Measurements from ENCODE around the gene ZNHIT3. TPM values are rescaled to one million over a fixed set of nuclear protein-coding genes. Genes with fewer than 3 reads are reported as not detected.
"Not testable (repeated sequence)": the region's sequence is repeated elsewhere in the genome, so short reads cannot be mapped to it uniquely, and the experiment has no call there.

ZNHIT3 gene
- 35.2 and 35.5 TPM in 2 replicates for total RNA-seq
- long read RNA-seq, transcript ZNHIT3-208 (4 exons, 926 nt) = minor isoform, 5 of 49 reads
- long read RNA-seq, transcript ZNHIT3-204 (5 exons, 951 nt) = major isoform, 32 of 49 reads
- long read RNA-seq, partial matches to known transcripts = 1 of 49 reads
- long read RNA-seq, other reads (novel, unspliced or antisense) = 7 of 49 reads

GRCh38 chr17:36486204-36487194, at the start of gene ZNHIT3:
TSS of gene ZNHIT3 (plus strand) at chr17:36486681. CDS start at chr17:36486700, 19 bp downstream.
- Mint-ChIP-seq H3K9me3 (ENCODE audit: unreplicated experiment) (no peaks in the 10 kb centered on the region), H3K4me1 (ENCODE audit: unreplicated experiment) (peaks cover 28% of the 10 kb centered on the region), H3K36me3 (ENCODE audit: unreplicated experiment) (peaks cover 20% of the 10 kb centered on the region), H3K4me3 (ENCODE audit: unreplicated experiment) (peak within 1 kb of the TSS; percentile 99), H3K27me3 (ENCODE audit: unreplicated experiment) (peaks cover 10% of the 10 kb centered on the region), H3K27ac (ENCODE audit: unreplicated experiment) (peak within 1 kb of the TSS; percentile 98)
- peak; percentile 95 for DNase-seq (ENCODE audit: extremely low spot score, unreplicated experiment)
- TF ChIP-seq CTCF (IDR thresholded peaks at IDR 0.05) = no peak

- not testable (repeated sequence) for H3K4me1 Mint-ChIP-seq (ENCODE audit: unreplicated experiment); H3K27ac Mint-ChIP-seq (ENCODE audit: unreplicated experiment); H3K36me3 Mint-ChIP-seq (ENCODE audit: unreplicated experiment); DNase-seq (ENCODE audit: extremely low spot score, unreplicated experiment); H3K27me3 Mint-ChIP-seq (ENCODE audit: unreplicated experiment); H3K9me3 Mint-ChIP-seq (ENCODE audit: unreplicated experiment); H3K4me3 Mint-ChIP-seq (ENCODE audit: unreplicated experiment)
Measured at GRCh38 chr17:36441792-36442191, 44.7 kb upstream of the ZNHIT3 start.

GRCh38 chr17:36443777-36444176, 42.7 kb upstream of the ZNHIT3 start:
- DNase-seq (ENCODE audit: extremely low spot score, unreplicated experiment) = no peak
- no peak overlapping the region for H3K27ac Mint-ChIP-seq (ENCODE audit: unreplicated experiment)
- no peaks in the 10 kb centered on the region for H3K36me3 Mint-ChIP-seq (ENCODE audit: unreplicated experiment)
- H3K4me3 Mint-ChIP-seq (ENCODE audit: unreplicated experiment) = no peak overlapping the region
- H3K4me1 Mint-ChIP-seq (ENCODE audit: unreplicated experiment) = no peaks in the 10 kb centered on the region
- H3K9me3 Mint-ChIP-seq (ENCODE audit: unreplicated experiment) = no peaks in the 10 kb centered on the region
- no peak for TF ChIP-seq CTCF (IDR thresholded peaks at IDR 0.05)
- peaks cover 5% of the 10 kb centered on the region for H3K27me3 Mint-ChIP-seq (ENCODE audit: unreplicated experiment)

GRCh38 chr17:36449997-36450396, 36.5 kb upstream of the ZNHIT3 start:
- not testable (repeated sequence) for H3K27ac Mint-ChIP-seq (ENCODE audit: unreplicated experiment); H3K4me1 Mint-ChIP-seq (ENCODE audit: unreplicated experiment); H3K4me3 Mint-ChIP-seq (ENCODE audit: unreplicated experiment); H3K36me3 Mint-ChIP-seq (ENCODE audit: unreplicated experiment); H3K27me3 Mint-ChIP-seq (ENCODE audit: unreplicated experiment); H3K9me3 Mint-ChIP-seq (ENCODE audit: unreplicated experiment); DNase-seq (ENCODE audit: extremely low spot score, unreplicated experiment)

- H3K27ac Mint-ChIP-seq (ENCODE audit: unreplicated experiment); H3K9me3 Mint-ChIP-seq (ENCODE audit: unreplicated experiment); DNase-seq (ENCODE audit: extremely low spot score, unreplicated experiment); H3K36me3 Mint-ChIP-seq (ENCODE audit: unreplicated experiment); H3K4me1 Mint-ChIP-seq (ENCODE audit: unreplicated experiment); H3K4me3 Mint-ChIP-seq (ENCODE audit: unreplicated experiment); H3K27me3 Mint-ChIP-seq (ENCODE audit: unreplicated experiment): not testable (repeated sequence)
Measured at GRCh38 chr17:36452888-36453287, 33.6 kb upstream of the ZNHIT3 start.

- H3K4me3 Mint-ChIP-seq (ENCODE audit: unreplicated experiment); H3K27ac Mint-ChIP-seq (ENCODE audit: unreplicated experiment); DNase-seq (ENCODE audit: extremely low spot score, unreplicated experiment); H3K9me3 Mint-ChIP-seq (ENCODE audit: unreplicated experiment); H3K4me1 Mint-ChIP-seq (ENCODE audit: unreplicated experiment); H3K36me3 Mint-ChIP-seq (ENCODE audit: unreplicated experiment): not testable (repeated sequence)
- peaks cover 20% of the 10 kb centered on the region for H3K27me3 Mint-ChIP-seq (ENCODE audit: unreplicated experiment)
Measured at GRCh38 chr17:36457701-36458100, 28.8 kb upstream of the ZNHIT3 start.

- no peak for DNase-seq (ENCODE audit: extremely low spot score, unreplicated experiment)
- Mint-ChIP-seq H3K4me3 (ENCODE audit: unreplicated experiment) (no peak overlapping the region), H3K9me3 (ENCODE audit: unreplicated experiment) (no peaks in the 10 kb centered on the region), H3K27ac (ENCODE audit: unreplicated experiment) (no peak overlapping the region), H3K4me1 (ENCODE audit: unreplicated experiment) (no peaks in the 10 kb centered on the region), H3K36me3 (ENCODE audit: unreplicated experiment) (no peaks in the 10 kb centered on the region), H3K27me3 (ENCODE audit: unreplicated experiment) (peaks cover 20% of the 10 kb centered on the region)
- no peak for TF ChIP-seq CTCF (IDR thresholded peaks at IDR 0.05)
Measured at GRCh38 chr17:36459045-36459444, 27.4 kb upstream of the ZNHIT3 start.

Measured in osteocyte (in vitro differentiated cells).